Measurements from ENCODE around the gene RPTOR.

DNA sequence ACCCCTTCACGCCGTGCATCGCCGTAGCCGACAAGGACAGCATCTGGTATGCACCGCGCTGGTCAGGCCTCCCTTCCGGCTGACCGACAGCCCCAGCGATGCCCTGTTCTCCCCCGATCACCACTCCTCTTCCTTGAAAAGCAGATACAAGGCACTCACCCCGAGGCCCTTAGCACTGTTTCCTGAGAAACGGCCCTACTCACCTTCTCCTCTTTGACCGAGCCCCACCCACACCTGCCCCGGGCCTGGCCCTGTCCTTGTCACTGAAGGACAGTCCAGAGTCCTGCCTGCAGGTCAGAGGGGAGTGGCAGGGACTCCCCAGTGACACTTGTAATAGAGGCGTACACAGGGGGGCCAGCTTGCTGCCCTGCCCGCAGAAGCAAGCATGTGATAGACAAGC, 401.1 kb downstream of the RPTOR start:
- TF ChIP-seq KDM1A (IDR thresholded peaks at IDR 0.05; ENCODE audit: borderline replicate concordance) (no peak), TARDBP (IDR thresholded peaks at IDR 0.05; ENCODE audit: borderline replicate concordance) (no peak)
